Glutamatergic neuron (in vitro differentiated cells): ENCODE data around the gene ST3GAL4. TPM values are rescaled to one million over a fixed set of nuclear protein-coding genes. Genes with fewer than 3 reads are reported as not detected.

ENCODE experiments used
- DNase-seq: peaks from one replicate; pipeline ENCODE4 v3.0.0; 2022
- H3K27ac Mint-ChIP-seq: one replicate; pipeline ENCODE4 v1.8.0; 2020; ENCODE audit warnings: mild to moderate bottlenecking, mixed read lengths, inconsistent platforms; ENCODE audit not compliant: unreplicated experiment
- H3K27me3 Mint-ChIP-seq: one replicate; pipeline ENCODE4 v1.8.0; 2020; ENCODE audit warnings: mild to moderate bottlenecking, moderate library complexity, mixed read lengths, inconsistent platforms; ENCODE audit not compliant: unreplicated experiment
- H3K36me3 Mint-ChIP-seq: one replicate; pipeline ENCODE4 v1.8.0; 2020; ENCODE audit warnings: mild to moderate bottlenecking, mixed read lengths, inconsistent platforms; ENCODE audit not compliant: unreplicated experiment
- H3K4me1 Mint-ChIP-seq: one replicate; pipeline ENCODE4 v1.8.0; 2020; ENCODE audit warnings: mild to moderate bottlenecking, low read depth, mixed read lengths, inconsistent platforms; ENCODE audit not compliant: unreplicated experiment
- H3K4me3 Mint-ChIP-seq: one replicate; pipeline ENCODE4 v1.8.0; 2020; ENCODE audit warnings: mild to moderate bottlenecking, mixed read lengths, inconsistent platforms; ENCODE audit not compliant: unreplicated experiment
- H3K9me3 Mint-ChIP-seq: one replicate; pipeline ENCODE4 v1.8.0; 2020; ENCODE audit warnings: mild to moderate bottlenecking, moderate library complexity, mixed read lengths, inconsistent platforms; ENCODE audit not compliant: unreplicated experiment
- total RNA-seq: library from RNA; stranded (reverse); fragmentation: NEBNext Ultra II Directional; extraction: Animal tissue kit (Norgen Biotek cat#: 25700); gene quantifications from one replicate; pipeline ENCODE4 v1.2.1, GENCODE V29; 2021; ENCODE audit not compliant: unreplicated experiment
- TF ChIP-seq, protein P1 (sequence below): fragments of 200-600 bp; sonication (generic); IDR thresholded peaks from one replicate; pipeline ENCODE4 v1.5.0; 2021; ENCODE audit not compliant: partially characterized antibody, unreplicated experiment

The ST3GAL4 gene
- total RNA-seq, 1 donor from 2014 or later: 10.4 TPM

- Mint-ChIP-seq H3K27ac (no peak overlapping the region), H3K4me3 (no peak overlapping the region), H3K4me1 (peaks cover 19% of the 10 kb centered on the region), H3K9me3 (peaks cover 3% of the 10 kb centered on the region), H3K27me3 (peaks cover 7% of the 10 kb centered on the region), H3K36me3 (no peaks in the 10 kb centered on the region)
- DNase-seq: no peak
- TF ChIP-seq, protein P1, sequence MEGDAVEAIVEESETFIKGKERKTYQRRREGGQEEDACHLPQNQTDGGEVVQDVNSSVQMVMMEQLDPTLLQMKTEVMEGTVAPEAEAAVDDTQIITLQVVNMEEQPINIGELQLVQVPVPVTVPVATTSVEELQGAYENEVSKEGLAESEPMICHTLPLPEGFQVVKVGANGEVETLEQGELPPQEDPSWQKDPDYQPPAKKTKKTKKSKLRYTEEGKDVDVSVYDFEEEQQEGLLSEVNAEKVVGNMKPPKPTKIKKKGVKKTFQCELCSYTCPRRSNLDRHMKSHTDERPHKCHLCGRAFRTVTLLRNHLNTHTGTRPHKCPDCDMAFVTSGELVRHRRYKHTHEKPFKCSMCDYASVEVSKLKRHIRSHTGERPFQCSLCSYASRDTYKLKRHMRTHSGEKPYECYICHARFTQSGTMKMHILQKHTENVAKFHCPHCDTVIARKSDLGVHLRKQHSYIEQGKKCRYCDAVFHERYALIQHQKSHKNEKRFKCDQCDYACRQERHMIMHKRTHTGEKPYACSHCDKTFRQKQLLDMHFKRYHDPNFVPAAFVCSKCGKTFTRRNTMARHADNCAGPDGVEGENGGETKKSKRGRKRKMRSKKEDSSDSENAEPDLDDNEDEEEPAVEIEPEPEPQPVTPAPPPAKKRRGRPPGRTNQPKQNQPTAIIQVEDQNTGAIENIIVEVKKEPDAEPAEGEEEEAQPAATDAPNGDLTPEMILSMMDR: no peak
These were observed 53.0 kb downstream of the ST3GAL4 start for GRCh38 chr11:126408496-126408895.

GRCh38 chr11:126408901-126409619 lies 53.6 kb downstream of the ST3GAL4 start:
- peaks cover 7% of the 10 kb centered on the region for H3K27me3 Mint-ChIP-seq
- peaks cover 3% of the 10 kb centered on the region for H3K9me3 Mint-ChIP-seq
- DNase-seq: no peak
- no peak overlapping the region for H3K4me3 Mint-ChIP-seq
- no peak overlapping the region for H3K27ac Mint-ChIP-seq
- H3K4me1 Mint-ChIP-seq: peaks cover 17% of the 10 kb centered on the region
- H3K36me3 Mint-ChIP-seq: no peaks in the 10 kb centered on the region
- TF ChIP-seq, protein P1: no peak

DNA sequence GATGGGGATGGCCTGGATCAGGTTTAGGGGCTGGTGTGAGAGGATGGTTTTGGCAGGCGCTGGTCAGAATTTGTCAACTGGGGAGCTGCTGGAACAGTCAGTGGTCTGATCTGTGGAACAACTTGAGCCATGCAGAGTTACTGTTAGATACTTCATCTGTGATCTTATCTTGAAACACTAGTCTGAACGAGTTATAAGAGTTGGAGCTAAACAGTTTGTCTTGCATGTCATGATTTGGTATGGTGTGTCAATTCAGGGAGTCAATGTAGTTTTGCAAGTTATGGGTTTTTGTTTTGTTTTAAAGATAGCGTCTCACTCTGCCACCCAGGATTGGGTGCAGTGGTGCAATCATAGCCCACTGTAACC lies 54.1 kb downstream of the ST3GAL4 start:
- no peak overlapping the region for H3K27ac Mint-ChIP-seq
- TF ChIP-seq, protein P1: no peak

DNA sequence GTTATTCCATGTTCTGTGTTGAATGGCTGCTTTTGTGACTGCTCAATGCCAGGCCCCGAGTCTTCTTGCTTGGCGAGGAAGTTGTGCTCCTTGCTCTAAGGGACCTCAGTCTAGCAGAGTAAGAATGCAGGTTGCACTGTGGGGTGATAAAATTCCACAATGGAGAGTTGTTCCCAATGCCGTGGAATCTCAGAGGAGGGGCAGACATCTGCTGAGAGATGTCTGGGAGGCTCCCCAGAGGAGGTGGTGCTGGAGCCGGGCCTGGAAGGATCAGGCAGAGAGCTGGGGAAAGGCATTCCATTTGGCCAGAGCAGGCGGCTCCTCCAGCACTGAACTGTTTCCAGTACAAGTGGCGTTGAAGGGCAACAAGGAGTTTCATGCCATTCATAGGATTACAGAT lies 55.2 kb downstream of the ST3GAL4 start:
- Mint-ChIP-seq H3K9me3 (peaks cover 1% of the 10 kb centered on the region), H3K4me3 (no peak overlapping the region), H3K36me3 (no peaks in the 10 kb centered on the region), H3K27ac (no peak overlapping the region), H3K4me1 (peaks cover 11% of the 10 kb centered on the region), H3K27me3 (peaks cover 4% of the 10 kb centered on the region)
- no peak for DNase-seq
- TF ChIP-seq, protein P1: no peak

More for the DNA sequence above, 54.1 kb downstream of the ST3GAL4 start:
- H3K9me3 Mint-ChIP-seq: peaks cover 3% of the 10 kb centered on the region
- no peak overlapping the region for H3K4me3 Mint-ChIP-seq
- peaks cover 7% of the 10 kb centered on the region for H3K27me3 Mint-ChIP-seq
- peaks cover 11% of the 10 kb centered on the region for H3K4me1 Mint-ChIP-seq
- H3K36me3 Mint-ChIP-seq: no peaks in the 10 kb centered on the region
- DNase-seq: no peak

GRCh38 chr11:126411971-126412381 lies 56.5 kb downstream of the ST3GAL4 start:
- TF ChIP-seq, protein P1: peak; percentile 16
- no peaks in the 10 kb centered on the region for H3K9me3 Mint-ChIP-seq
- no peaks in the 10 kb centered on the region for H3K36me3 Mint-ChIP-seq
- H3K4me1 Mint-ChIP-seq: peaks cover 13% of the 10 kb centered on the region
- no peak for DNase-seq
- H3K27ac Mint-ChIP-seq: no peak overlapping the region
- no peak overlapping the region for H3K4me3 Mint-ChIP-seq
- peaks cover 5% of the 10 kb centered on the region for H3K27me3 Mint-ChIP-seq
